SK-N-SH (cell line): ENCODE measurements around the gene PGF. TPM values are rescaled to one million over a fixed set of nuclear protein-coding genes. Genes with fewer than 3 reads are reported as not detected.

Experiments
- CTCF ChIA-PET: fragments of 300-600, 350-600 bp; formaldehyde crosslinking; extraction: SDS; loops from one replicate; lab custom pipeline; 2021; lab: Yijun Ruan, JAX
- POLR2A ChIA-PET: fragments of 350-600 bp; sonication (Branson Sonifier 250); formaldehyde crosslinking; extraction: SDS; loops from one replicate; lab custom pipeline; 2020; ENCODE audit warnings: antibody characterized with exemption, inconsistent platforms; lab: Yijun Ruan, JAX
- DNase-seq: peaks from one replicate; pipeline ENCODE4 v3.0.0; 2012
- H2AFZ ChIP-seq: fragments of 200-600 bp; sonication (generic); 2 replicates; pipeline ENCODE4 v1.8.1; 2016; ENCODE audit warnings: antibody characterized with exemption, mild to moderate bottlenecking, low read depth
- H3F3A ChIP-seq: fragments of 200-600 bp; sonication (generic); replicated peaks from 2 replicates; pipeline ENCODE3; 2016; ENCODE audit warnings: antibody characterized with exemption, mild to moderate bottlenecking; ENCODE audit not compliant: insufficient read depth
- H3K27ac ChIP-seq, 2 experiments: fragments of 200-500 bp in 1 of 2; fragments of 200-600 bp in 1 of 2; sonication (Bioruptor generic) in 1 of 2; sonication (generic), shearing (Covaris generic) in 1 of 2; 2 replicates each; pipeline versions ENCODE4 v1.5.1 to v1.6.1; 2014 to 2016; ENCODE audit warnings: low read depth in 2 of 2, inconsistent platforms in 1 of 2, low read length in 1 of 2, mild to moderate bottlenecking in 1 of 2, mixed read lengths in 1 of 2
- H3K27me3 ChIP-seq: fragments of 200-600 bp; sonication (generic), shearing (Covaris generic); 2 replicates; pipeline ENCODE4 v1.6.1; 2016; ENCODE audit warnings: mixed run types; ENCODE audit not compliant: insufficient read depth
- H3K36me3 ChIP-seq, 2 experiments: fragments of 200-500 bp in 1 of 2; fragments of 200-600 bp in 1 of 2; sonication (Bioruptor generic) in 1 of 2; sonication (generic) in 1 of 2; replicated peaks in 1 of 2; 2 replicates each; pipeline versions ENCODE3 to v1.5.1; 2014 to 2016; ENCODE audit warnings: low read length in 1 of 2, mild to moderate bottlenecking in 1 of 2; ENCODE audit not compliant: insufficient read depth in 2 of 2, control insufficient read depth in 1 of 2
- H3K4me1 ChIP-seq, 2 experiments: fragments of 200-500 bp in 1 of 2; fragments of 200-600 bp in 1 of 2; sonication (Bioruptor generic) in 1 of 2; sonication (generic), shearing (Covaris generic) in 1 of 2; 2 replicates each; pipeline versions ENCODE4 v1.5.1 to v1.6.1; 2014 to 2016; ENCODE audit warnings: low read depth in 1 of 2, low read length in 1 of 2, mixed run types in 1 of 2; ENCODE audit not compliant: insufficient read depth in 2 of 2, control insufficient read depth in 1 of 2
- H3K4me2 ChIP-seq: fragments of 200-600 bp; sonication (generic), shearing (Covaris generic); 2 replicates; pipeline ENCODE4 v1.6.1; 2017; ENCODE audit warnings: mixed run types
- H3K4me3 ChIP-seq, 2 experiments: fragments of 200-500 bp in 1 of 2; fragments of 200-600 bp in 1 of 2; sonication (Bioruptor generic) in 1 of 2; sonication (generic), shearing (Covaris generic) in 1 of 2; 2 replicates each; pipeline versions ENCODE4 v1.5.1 to v1.8.1; 2014 to 2016; ENCODE audit warnings: low read depth in 2 of 2, inconsistent platforms in 1 of 2, low read length in 1 of 2, mild to moderate bottlenecking in 1 of 2, mixed read lengths in 1 of 2, moderate library complexity in 1 of 2
- H3K79me2 ChIP-seq: fragments of 200-600 bp; sonication (generic); 2 replicates; pipeline ENCODE4 v1.8.1; 2017; ENCODE audit warnings: mild to moderate bottlenecking; ENCODE audit not compliant: insufficient read depth
- H3K9ac ChIP-seq: fragments of 200-600 bp; sonication (generic); 2 replicates; pipeline ENCODE4 v1.6.1; 2017; ENCODE audit warnings: mixed run types
- H3K9me2 ChIP-seq: fragments of 200-600 bp; sonication (generic); 2 replicates; pipeline ENCODE4 v1.6.1; 2017; ENCODE audit warnings: mixed run types
- H3K9me3 ChIP-seq: fragments of 200-600 bp; sonication (generic); 2 replicates; pipeline ENCODE4 v1.6.1; 2017; ENCODE audit warnings: mixed run types, mild to moderate bottlenecking, moderate library complexity
- H4K20me1 ChIP-seq: fragments of 200-600 bp; sonication (generic); 2 replicates; pipeline ENCODE4 v1.6.1; 2017; ENCODE audit warnings: mild to moderate bottlenecking, mixed run types; ENCODE audit not compliant: insufficient read depth
- CHD2 ChIP-seq: fragments of 150-350 bp; IDR thresholded peaks from 2 replicates; pipeline ENCODE4 v1.6.1; 2018; ENCODE audit warnings: low read length; ENCODE audit not compliant: partially characterized antibody
- CTCF ChIP-seq: fragments of 200-600 bp; sonication (generic); IDR thresholded peaks from 2 replicates; pipeline ENCODE4 v1.6.1; 2017; ENCODE audit warnings: antibody characterized with exemption, mild to moderate bottlenecking, moderate library complexity
- ELF1 ChIP-seq: IDR thresholded peaks from 2 replicates; pipeline ENCODE4 v1.4.0; 2012
- FOSL2 ChIP-seq: IDR thresholded peaks from 2 replicates; pipeline ENCODE4 v1.4.0; 2012; ENCODE audit warnings: low read depth, mild to moderate bottlenecking, moderate library complexity, borderline replicate concordance
- FOXJ3 ChIP-seq: sonication (generic); formaldehyde crosslinking; IDR thresholded peaks from 2 replicates; pipeline ENCODE4 v1.5.1; 2020; ENCODE audit warnings: mild to moderate bottlenecking, missing genetic modification reagents
- FOXM1 ChIP-seq: IDR thresholded peaks from 2 replicates; pipeline ENCODE4 v1.4.0; 2012; ENCODE audit warnings: low read depth, mild to moderate bottlenecking
- GABPA ChIP-seq: IDR thresholded peaks from 2 replicates; pipeline ENCODE4 v1.4.0; 2012; ENCODE audit warnings: low read depth, mild to moderate bottlenecking
- MXI1 ChIP-seq: IDR thresholded peaks from 2 replicates; pipeline ENCODE4 v1.6.1; 2012; ENCODE audit warnings: mild to moderate bottlenecking, low read depth, low read length, improper control_type of control experiment
- RCOR1 ChIP-seq: fragments of 150-350 bp; IDR thresholded peaks from 2 replicates; pipeline ENCODE4 v1.6.1; 2017; ENCODE audit warnings: antibody characterized with exemption, low read length
- REST ChIP-seq: IDR thresholded peaks from 2 replicates; pipeline ENCODE4 v1.6.1; 2012; ENCODE audit warnings: mild to moderate bottlenecking, low read depth, low read length, moderate library complexity
- RXRA ChIP-seq: IDR thresholded peaks from 2 replicates; pipeline ENCODE4 v1.4.0; 2012; ENCODE audit warnings: low read depth, mild to moderate bottlenecking, borderline replicate concordance
- SIN3A ChIP-seq: IDR thresholded peaks from 2 replicates; pipeline ENCODE4 v1.6.1; 2012; ENCODE audit warnings: low read depth, mild to moderate bottlenecking, low read length, moderate library complexity, borderline replicate concordance
- SMC3 ChIP-seq: IDR thresholded peaks from 2 replicates; pipeline ENCODE4 v1.6.1; 2012; ENCODE audit warnings: low read depth, low read length, improper control_type of control experiment
- TEAD4 ChIP-seq: IDR thresholded peaks from 2 replicates; pipeline ENCODE4 v1.4.0; 2012; ENCODE audit warnings: mild to moderate bottlenecking, borderline replicate concordance; ENCODE audit not compliant: insufficient read depth
- ZBTB33 ChIP-seq: IDR thresholded peaks from 2 replicates; pipeline ENCODE4 v1.4.0; 2012; ENCODE audit warnings: low read depth, borderline replicate concordance
- WGBS: methylation state at CpG from one replicate; pipeline ENCODE4 v1.1.6; 2017; ENCODE audit warnings: low lambda C conversion rate; 5-methylcytosine and 5-hydroxymethylcytosine counted together
- polyA plus RNA-seq, 3 experiments: library from polyadenylated mRNA; depleted of rRNA; stranded (reverse); fragments of >200 nt; gene quantifications; 2 replicates each; pipeline ENCODE4 v1.2.3, GENCODE V29; 2012
- TF ChIP-seq, protein P1 (sequence below): IDR thresholded peaks from 2 replicates; pipeline ENCODE4 v1.4.0; 2012; ENCODE audit warnings: low read depth, borderline replicate concordance

The PGF gene
- polyA plus RNA-seq, 1 of the 3 experiments (the other 2 are of a cell fraction), result 4.4 TPM

DNA sequence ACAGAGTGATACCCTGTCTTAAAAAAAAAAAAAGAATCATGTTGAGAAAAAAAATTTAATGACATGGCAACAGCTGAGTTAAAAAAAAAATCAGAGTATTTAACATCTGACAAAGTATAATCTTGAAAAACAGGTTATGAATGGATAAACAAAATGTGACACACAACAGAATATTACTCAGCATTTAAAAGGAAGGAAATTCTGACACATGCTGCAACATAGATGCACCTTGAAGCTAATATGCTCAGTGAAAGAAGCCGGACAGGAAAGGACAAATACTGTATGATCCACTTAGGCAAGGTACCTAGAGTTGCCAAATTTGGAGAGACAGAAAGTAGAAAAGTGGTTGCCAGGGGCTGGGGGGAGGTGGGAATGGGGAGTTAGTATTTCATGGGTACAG is 27.9 kb upstream of the PGF start:
- POLR2A ChIA-PET, result no interaction called here
- Histone ChIP-seq H3K4me1 (peaks cover 36 to 38% of the 10 kb centered on the region in 2 experiments; a peak in 3 of 4 replicates), H3K27ac (no peak overlapping the region), H3K4me3 (no peak overlapping the region), H3K27me3 (no peaks in the 10 kb centered on the region), H3K36me3 (no peaks in the 10 kb centered on the region), H3K79me2 (no peaks in the 10 kb centered on the region), H3K9ac (no peak overlapping the region), H3K9me3 (no peaks in the 10 kb centered on the region), H3K4me2 (no peak overlapping the region), H2AFZ (no peak overlapping the region), H4K20me1 (no peaks in the 10 kb centered on the region), H3F3A (no peaks in the 10 kb centered on the region), H3K9me2 (no peaks in the 10 kb centered on the region)
- no peak for TF ChIP-seq ELF1
- TF ChIP-seq MXI1, result no peak
- no peak for TF ChIP-seq SMC3
- TF ChIP-seq CTCF, result no peak
- TF ChIP-seq, protein P1, sequence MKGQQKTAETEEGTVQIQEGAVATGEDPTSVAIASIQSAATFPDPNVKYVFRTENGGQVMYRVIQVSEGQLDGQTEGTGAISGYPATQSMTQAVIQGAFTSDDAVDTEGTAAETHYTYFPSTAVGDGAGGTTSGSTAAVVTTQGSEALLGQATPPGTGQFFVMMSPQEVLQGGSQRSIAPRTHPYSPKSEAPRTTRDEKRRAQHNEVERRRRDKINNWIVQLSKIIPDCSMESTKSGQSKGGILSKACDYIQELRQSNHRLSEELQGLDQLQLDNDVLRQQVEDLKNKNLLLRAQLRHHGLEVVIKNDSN, result no peak
- no peak for TF ChIP-seq CHD2
- no peak for TF ChIP-seq FOXJ3 (CRISPR knock-in tag)
- TF ChIP-seq SIN3A, result no peak
- no peak for TF ChIP-seq FOXM1
- no peak for TF ChIP-seq TEAD4
- TF ChIP-seq FOSL2, result no peak
- TF ChIP-seq RCOR1, result no peak
- no peak for TF ChIP-seq ZBTB33
- TF ChIP-seq GABPA, result no peak
- no peak for TF ChIP-seq REST
- TF ChIP-seq RXRA, result no peak
- CTCF ChIA-PET, result interaction anchor here (0.9 to 2.4 kb wide), 3 partner anchors 37 to 105 kb away, joined by 3 to 10 read pairs (median 3); no protein-coding TSS in a partner anchor
- WGBS, result 100% methylated on average over 1 of the region's 1 CpG
- DNase-seq, result no peak
